Gastroesophageal sphincter (tissue), 4 donors: ENCODE results near the gene EXOC3L4. TPM values are rescaled to one million over a fixed set of nuclear protein-coding genes. Genes with fewer than 3 reads are reported as not detected.

Experiments
- ATAC-seq: fragments of 150-250 bp; one replicate; pipeline ENCODE4 v1.9.1; 2016; ENCODE audit warnings: mild to moderate bottlenecking, moderate library complexity
- H3K27ac ChIP-seq, 4 donors: fragments of 200-600 bp; sonication (generic) in 3 of 4; 1 replicate in 3 of 4; 2 replicates in 1 of 4; pipeline ENCODE4 v1.5.1; 2016 to 2019
- H3K27me3 ChIP-seq: fragments of 200-600 bp; sonication (generic); one replicate; pipeline ENCODE4 v1.5.1; 2019
- H3K36me3 ChIP-seq, 2 donors: fragments of 200-600 bp; sonication (generic); one replicate each; pipeline ENCODE4 v1.5.1; 2019; ENCODE audit warnings: control low read depth in 1 of 2
- H3K4me1 ChIP-seq, 3 donors: fragments of 200-600 bp; sonication (generic); 1 replicate in 2 of 3; 2 replicates in 1 of 3; pipeline ENCODE4 v1.5.1; 2016 to 2019; ENCODE audit warnings: control low read depth in 2 of 3
- H3K4me3 ChIP-seq, 2 donors: fragments of 200-600 bp; sonication (generic); one replicate each; pipeline ENCODE4 v1.5.1; 2019; ENCODE audit warnings: mild to moderate bottlenecking in 1 of 2, moderate library complexity in 1 of 2
- H3K9me3 ChIP-seq, 3 donors: fragments of 200-600 bp; sonication (generic); one replicate each; pipeline ENCODE4 v1.5.1; 2017 to 2019; ENCODE audit warnings: control low read depth in 2 of 3
- EP300 ChIP-seq: sonication (generic); formaldehyde crosslinking; IDR thresholded peaks from one replicate; pipeline ENCODE4 v1.6.1; 2017; ENCODE audit warnings: antibody characterized with exemption, mild to moderate bottlenecking
- POLR2A ChIP-seq, 2 donors: fragments of 450-650 bp; IDR thresholded peaks; one replicate each; pipeline ENCODE4 v1.6.1; 2017; ENCODE audit warnings: antibody characterized with exemption in 2 of 2, mild to moderate bottlenecking in 2 of 2, moderate library complexity in 1 of 2
- POLR2AphosphoS5 ChIP-seq: sonication (generic); formaldehyde crosslinking; IDR thresholded peaks from one replicate; pipeline ENCODE4 v1.6.1; 2017; ENCODE audit warnings: antibody characterized with exemption
- WGBS, 2 donors: methylation state at CpG; one replicate each; pipeline ENCODE4 v1.1.5; 2018; ENCODE audit warnings: low coverage in 1 of 2; 5-methylcytosine and 5-hydroxymethylcytosine counted together
- total RNA-seq, 4 donors: library from RNA; depleted of rRNA; stranded (reverse); fragments of >200 nt; gene quantifications; one replicate each; pipeline ENCODE4 v1.1.0, GENCODE V29; 2016
- TF ChIP-seq, protein P1 (sequence below), 4 experiments: fragments of 200-600 bp in 2 of 4; fragments of 450-650 bp in 2 of 4; sonication (generic) in 1 of 4; IDR thresholded peaks; one replicate each; pipeline ENCODE4 v1.5.1; 2017 to 2019; ENCODE audit warnings: antibody characterized with exemption in 4 of 4, mild to moderate bottlenecking in 2 of 4, moderate library complexity in 2 of 4

The EXOC3L4 gene
- total RNA-seq, 4 donors from 2014 or later, result 0.40 to 3.6 (median 0.45) TPM; not detected in 1

DNA sequence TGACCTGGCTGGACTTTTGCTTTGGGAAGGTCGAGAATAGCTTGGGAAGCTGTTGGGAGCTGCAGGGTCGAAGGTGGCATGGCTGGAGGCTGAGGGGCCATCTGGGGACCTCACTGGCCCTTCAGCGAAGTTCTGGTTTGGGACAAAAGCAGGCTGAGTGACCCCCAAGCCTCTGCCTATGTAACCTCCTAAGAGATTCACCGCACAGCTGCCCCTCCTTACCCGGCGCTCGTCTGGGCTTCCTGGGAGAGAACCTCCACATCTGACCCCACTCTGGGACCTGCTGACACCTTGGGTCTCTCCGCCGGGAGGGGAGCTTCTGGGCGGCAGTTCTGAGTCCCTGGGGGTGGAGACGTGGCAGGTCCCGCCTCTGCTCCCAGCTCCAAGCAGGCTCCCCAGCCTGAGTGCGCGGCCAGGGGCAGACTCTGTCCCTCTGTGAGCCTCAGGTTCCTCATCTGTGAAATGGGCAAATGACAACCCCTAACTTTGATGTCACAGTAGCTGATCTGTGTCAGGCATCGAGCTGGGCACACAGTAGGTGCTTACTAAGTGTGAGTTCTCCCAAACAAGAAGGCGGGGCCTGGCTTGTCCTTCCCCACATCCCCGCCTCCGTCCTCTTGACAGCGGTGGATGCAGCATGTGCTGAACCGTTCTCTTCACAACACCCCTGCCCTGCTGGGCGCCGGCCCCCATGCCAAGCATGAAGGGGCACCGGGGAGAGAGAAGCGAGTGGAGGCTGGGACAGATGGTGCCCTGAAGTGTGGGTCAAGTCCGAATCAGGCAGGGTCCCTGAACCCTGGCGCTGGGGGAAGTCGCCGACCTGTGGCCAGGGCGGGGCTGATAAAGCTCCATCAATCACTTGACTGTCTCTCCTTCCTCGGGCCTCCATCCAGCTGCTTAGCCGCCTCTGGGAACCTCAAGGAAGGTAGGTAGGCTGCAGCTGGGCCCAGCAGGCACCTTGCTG is 3.8 kb downstream of the EXOC3L4 start:
- H3K27me3 ChIP-seq, result peaks cover 57% of the 10 kb centered on the region
- H3K4me3 ChIP-seq, result no peak overlapping the region
- TF ChIP-seq EP300, result no peak
- TF ChIP-seq, protein P1, sequence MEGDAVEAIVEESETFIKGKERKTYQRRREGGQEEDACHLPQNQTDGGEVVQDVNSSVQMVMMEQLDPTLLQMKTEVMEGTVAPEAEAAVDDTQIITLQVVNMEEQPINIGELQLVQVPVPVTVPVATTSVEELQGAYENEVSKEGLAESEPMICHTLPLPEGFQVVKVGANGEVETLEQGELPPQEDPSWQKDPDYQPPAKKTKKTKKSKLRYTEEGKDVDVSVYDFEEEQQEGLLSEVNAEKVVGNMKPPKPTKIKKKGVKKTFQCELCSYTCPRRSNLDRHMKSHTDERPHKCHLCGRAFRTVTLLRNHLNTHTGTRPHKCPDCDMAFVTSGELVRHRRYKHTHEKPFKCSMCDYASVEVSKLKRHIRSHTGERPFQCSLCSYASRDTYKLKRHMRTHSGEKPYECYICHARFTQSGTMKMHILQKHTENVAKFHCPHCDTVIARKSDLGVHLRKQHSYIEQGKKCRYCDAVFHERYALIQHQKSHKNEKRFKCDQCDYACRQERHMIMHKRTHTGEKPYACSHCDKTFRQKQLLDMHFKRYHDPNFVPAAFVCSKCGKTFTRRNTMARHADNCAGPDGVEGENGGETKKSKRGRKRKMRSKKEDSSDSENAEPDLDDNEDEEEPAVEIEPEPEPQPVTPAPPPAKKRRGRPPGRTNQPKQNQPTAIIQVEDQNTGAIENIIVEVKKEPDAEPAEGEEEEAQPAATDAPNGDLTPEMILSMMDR (IDR thresholded peaks at IDR 0.05), result no peak
- no peak for TF ChIP-seq POLR2AphosphoS5
- no peak for TF ChIP-seq POLR2A (IDR thresholded peaks at IDR 0.05)
- H3K4me1 ChIP-seq, result peaks cover 0 to 25% (median 8%) of the 10 kb centered on the region in 3 donors
- ATAC-seq, result no peak
- no peaks in the 10 kb centered on the region for H3K9me3 ChIP-seq
- H3K27ac ChIP-seq, result no peak overlapping the region
- H3K36me3 ChIP-seq, result no peaks in the 10 kb centered on the region
- 47 to 55% methylated on average over 2 to 3 of the region's 31 CpGs for WGBS, 2 donors

DNA sequence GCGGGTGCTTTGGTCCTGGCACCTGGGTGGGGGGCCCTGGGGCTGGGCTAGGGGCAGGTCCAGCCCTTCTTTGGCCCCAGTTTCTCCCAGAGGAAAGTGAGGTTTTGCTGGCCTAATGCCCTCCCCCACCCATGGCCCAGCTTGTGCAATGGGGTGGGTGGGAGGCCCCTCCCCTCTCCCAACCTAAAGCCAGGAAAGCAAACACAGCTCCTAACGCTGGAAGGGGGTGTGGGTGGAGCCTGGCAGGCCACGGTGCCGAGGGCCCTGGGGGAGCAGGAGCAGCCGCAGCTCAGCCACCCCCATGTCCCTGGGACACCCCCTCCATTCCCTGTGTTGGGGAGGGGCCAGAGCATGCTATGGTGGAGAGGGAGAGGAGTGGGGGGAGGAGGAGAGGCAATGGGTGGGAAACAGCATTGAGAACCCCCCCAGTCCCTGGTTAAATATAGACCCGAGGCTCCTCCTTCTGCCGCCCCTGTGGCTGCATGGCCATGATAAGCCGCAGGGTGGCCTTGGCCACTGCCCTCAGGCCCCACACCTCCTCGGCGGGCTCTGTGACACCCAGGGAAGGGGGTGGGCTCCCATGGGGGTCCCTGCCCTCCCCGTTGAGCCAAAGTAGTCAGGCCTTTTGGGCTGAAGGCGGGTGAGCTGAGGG is 4.7 kb downstream of the EXOC3L4 start:
- TF ChIP-seq EP300 (no peak), POLR2A (IDR thresholded peaks at IDR 0.05) (no peak), POLR2AphosphoS5 (no peak)
- TF ChIP-seq, protein P1 (IDR thresholded peaks at IDR 0.05), result no peak
- Histone ChIP-seq H3K4me3 (no peak overlapping the region), H3K9me3 (no peaks in the 10 kb centered on the region), H3K27me3 (peaks cover 66% of the 10 kb centered on the region), H3K4me1 (peaks cover 0 to 34% (median 17%) of the 10 kb centered on the region in 3 donors), H3K36me3 (no peaks in the 10 kb centered on the region), H3K27ac (no peak overlapping the region)
- WGBS, 2 donors, result 20% methylated on average over 1 of the region's 12 CpGs; no CpG with 5 or more reads in 1 of the 2 donors
- no peak for ATAC-seq

DNA sequence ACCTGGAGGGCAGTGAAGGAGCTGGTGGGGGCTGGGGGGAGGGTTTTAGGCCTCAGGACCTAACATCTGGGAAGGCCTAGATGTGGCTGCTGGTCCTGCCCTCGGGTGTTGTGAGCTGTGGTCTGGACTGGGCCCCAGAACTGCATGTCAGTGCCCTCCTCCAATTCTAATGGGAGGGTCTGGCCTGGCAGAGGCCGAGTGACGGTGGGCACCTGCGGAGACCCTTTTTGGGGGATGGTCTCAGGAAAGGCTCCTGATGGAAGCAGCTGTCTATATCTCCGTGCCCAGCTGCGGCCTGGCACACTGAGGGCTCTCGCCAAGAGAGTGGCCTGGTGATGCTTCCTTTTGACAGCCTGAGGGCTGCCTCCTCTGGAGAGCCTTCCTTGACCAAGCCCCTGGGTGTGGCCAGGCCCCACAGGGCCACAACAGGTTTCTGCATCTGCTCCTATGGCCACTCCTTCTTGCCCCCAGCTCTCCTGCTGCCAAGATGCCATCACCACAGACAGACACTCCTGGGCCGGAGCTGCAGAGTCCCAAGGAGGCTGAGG is 5.3 kb downstream of the EXOC3L4 start:
- no CpG with 5 or more reads among the region's 8 CpGs for WGBS, 2 donors
- Histone ChIP-seq H3K4me1 (peaks cover 0 to 36% (median 20%) of the 10 kb centered on the region in 3 donors), H3K27ac (no peak overlapping the region), H3K36me3 (no peaks in the 10 kb centered on the region), H3K27me3 (peaks cover 72% of the 10 kb centered on the region), H3K4me3 (no peak overlapping the region), H3K9me3 (no peaks in the 10 kb centered on the region)
- ATAC-seq, result no peak
- TF ChIP-seq, protein P1 (IDR thresholded peaks at IDR 0.05), result no peak
- TF ChIP-seq POLR2A (IDR thresholded peaks at IDR 0.05) (no peak), EP300 (no peak), POLR2AphosphoS5 (no peak)

DNA sequence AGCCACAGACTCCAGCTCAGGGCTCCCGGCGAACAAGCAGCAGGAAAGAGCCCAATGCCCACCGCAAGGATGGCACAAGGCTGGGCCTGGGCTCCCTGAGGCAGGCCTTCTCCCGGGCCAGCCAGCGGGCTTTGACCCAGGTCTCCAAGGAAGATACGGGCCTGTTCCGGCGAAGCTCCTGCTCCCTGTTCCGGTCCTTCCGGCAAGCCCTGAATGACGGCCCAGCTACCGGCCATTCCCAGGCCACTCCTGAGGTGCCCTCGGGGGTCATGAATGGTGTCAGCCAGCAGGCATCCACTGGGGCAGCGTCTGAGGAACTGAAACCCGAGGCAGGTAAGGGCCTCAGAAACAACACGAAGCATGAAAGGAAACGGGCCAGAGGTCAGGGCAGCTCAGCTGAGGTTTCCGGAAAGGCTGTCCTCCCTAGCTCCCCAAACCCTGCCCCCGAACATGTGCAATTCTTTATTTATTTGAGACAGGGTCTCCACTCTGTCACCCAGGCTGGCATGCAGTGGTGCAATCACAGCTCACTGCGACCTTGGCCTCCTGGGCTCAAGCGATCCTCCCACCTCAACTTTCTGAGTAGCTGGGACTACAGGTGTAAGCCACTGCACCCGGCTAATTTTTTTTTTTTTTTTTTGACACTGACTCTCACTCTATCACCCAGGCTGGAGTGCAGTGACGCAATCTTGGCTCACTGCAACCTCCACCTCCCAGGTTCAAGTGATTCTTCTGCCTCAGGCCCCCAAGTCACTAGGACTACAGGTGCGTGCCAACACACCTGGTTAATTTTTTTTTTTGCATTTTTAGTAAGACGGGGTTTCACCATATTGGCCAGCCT is 6.0 kb downstream of the EXOC3L4 start:
- ATAC-seq, result no peak

More for the DNA sequence above, 6.0 kb downstream of the EXOC3L4 start:
- TF ChIP-seq POLR2A (IDR thresholded peaks at IDR 0.05) (no peak), POLR2AphosphoS5 (no peak), EP300 (no peak)
- TF ChIP-seq, protein P1 (IDR thresholded peaks at IDR 0.05), result no peak
- no peak overlapping the region for H3K27ac ChIP-seq
- H3K27me3 ChIP-seq, result peaks cover 79% of the 10 kb centered on the region
- H3K4me3 ChIP-seq, result no peak overlapping the region
- H3K36me3 ChIP-seq, result no peaks in the 10 kb centered on the region
- peaks cover 0 to 42% (median 26%) of the 10 kb centered on the region in 3 donors for H3K4me1 ChIP-seq
- H3K9me3 ChIP-seq, result no peaks in the 10 kb centered on the region
- WGBS, 2 donors, result 85 to 87% methylated on average over 4 to 11 of the region's 25 CpGs
